MM.1S (cell line): Measurements from ENCODE around the gene MYO1E.
A peak's percentile ranks its signal among the peaks of the same experiment; 100 is the strongest.

ENCODE experiments used
- DNase-seq: peaks from one replicate; pipeline ENCODE4 v3.0.0-alpha.2; 2015
- H2AFZ ChIP-seq: fragments of 300-600 bp; sonication (generic); 2 replicates; pipeline ENCODE4 v1.6.0; 2016; ENCODE audit warnings: antibody characterized with exemption, low read length
- H3F3A ChIP-seq: fragments of 300-600 bp; sonication (generic); 2 replicates; pipeline ENCODE4 v1.6.1; 2016; ENCODE audit warnings: mild to moderate bottlenecking, antibody characterized with exemption, low read length, moderate library complexity, mixed read lengths; ENCODE audit not compliant: insufficient read depth
- H3K27ac ChIP-seq: fragments of 300-600 bp; sonication (generic); 2 replicates; pipeline ENCODE4 v1.5.1; 2016; ENCODE audit warnings: mild to moderate bottlenecking, low read length
- H3K27me3 ChIP-seq: fragments of 300-600 bp; sonication (generic); replicated peaks from 2 replicates; pipeline ENCODE4 v1.6.0; 2016; ENCODE audit warnings: low read length; ENCODE audit not compliant: insufficient read depth
- H3K36me3 ChIP-seq: fragments of 300-600 bp; sonication (generic); replicated peaks from 2 replicates; pipeline ENCODE4 v1.6.1; 2016; ENCODE audit warnings: mild to moderate bottlenecking, low read length, mixed read lengths; ENCODE audit not compliant: insufficient read depth
- H3K4me1 ChIP-seq: fragments of 300-600 bp; sonication (generic); 2 replicates; pipeline ENCODE4 v1.6.1; 2016; ENCODE audit warnings: low read length, mixed read lengths
- H3K4me2 ChIP-seq: fragments of 300-600 bp; sonication (generic); 2 replicates; pipeline ENCODE4 v1.6.0; 2016; ENCODE audit warnings: low read depth, low read length
- H3K4me3 ChIP-seq: fragments of 300-600 bp; sonication (generic); 2 replicates; pipeline ENCODE4 v1.5.1; 2016; ENCODE audit warnings: low read length, mixed read lengths
- H3K79me2 ChIP-seq: fragments of 300-600 bp; sonication (generic); 2 replicates; pipeline ENCODE4 v1.6.1; 2016; ENCODE audit warnings: mixed run types, low read length, mixed read lengths
- H3K9ac ChIP-seq: fragments of 300-600 bp; sonication (generic); 2 replicates; pipeline ENCODE4 v1.6.1; 2016; ENCODE audit warnings: low read length, mixed read lengths
- H3K9me2 ChIP-seq: fragments of 300-600 bp; sonication (generic); replicated peaks from 2 replicates; pipeline ENCODE4 v1.6.1; 2016; ENCODE audit warnings: mild to moderate bottlenecking, low read length, mixed read lengths; ENCODE audit not compliant: insufficient read depth
- H3K9me3 ChIP-seq: fragments of 300-600 bp; sonication (generic); replicated peaks from 2 replicates; pipeline ENCODE4 v1.6.1; 2016; ENCODE audit warnings: mild to moderate bottlenecking, low read length, mixed read lengths; ENCODE audit not compliant: insufficient read depth
- H4K20me1 ChIP-seq: fragments of 300-600 bp; sonication (generic); 2 replicates; pipeline ENCODE4 v1.6.1; 2016; ENCODE audit warnings: mild to moderate bottlenecking, low read length, moderate library complexity, mixed read lengths; ENCODE audit not compliant: insufficient read depth
- CTCF ChIP-seq: fragments of 300-600 bp; sonication (generic); IDR thresholded peaks from 2 replicates; pipeline ENCODE4 v1.5.1; 2016; ENCODE audit warnings: antibody characterized with exemption, low read length, mixed read lengths
- EZH2 ChIP-seq: fragments of 300-600 bp; sonication (generic); optimal IDR thresholded peaks from 2 replicates; pipeline ENCODE3; 2017; ENCODE audit warnings: low read depth, mild to moderate bottlenecking, antibody characterized with exemption, low read length, mixed read lengths
- EZH2phosphoT487 ChIP-seq: fragments of 300-600 bp; sonication (generic); IDR thresholded peaks from 2 replicates; pipeline ENCODE4 v1.6.1; 2018; ENCODE audit warnings: antibody characterized with exemption, low read length

The MYO1E gene

DNA sequence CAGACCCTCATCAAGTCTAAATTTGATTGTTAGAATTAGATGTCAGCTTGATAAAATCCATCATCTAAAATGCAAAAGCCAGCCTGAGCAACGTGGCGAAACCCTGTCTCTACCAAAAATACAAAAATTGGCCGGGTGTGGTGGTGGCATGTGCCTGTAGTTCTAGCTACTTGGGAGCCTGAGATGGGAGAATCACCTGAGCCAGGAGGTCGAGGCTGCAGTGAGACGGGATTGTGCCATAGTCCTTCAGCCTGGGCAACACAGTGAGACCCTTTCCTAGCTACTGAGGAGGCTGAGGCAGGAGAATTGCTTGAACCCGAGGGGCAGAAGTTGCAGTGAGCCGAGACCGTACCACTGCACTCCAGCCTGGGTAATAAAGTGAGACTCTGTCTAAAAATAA is 69.5 kb downstream of the MYO1E start:
- Histone ChIP-seq H3K4me2 (no peak overlapping the region), H3K79me2 (no peaks in the 10 kb centered on the region)

DNA sequence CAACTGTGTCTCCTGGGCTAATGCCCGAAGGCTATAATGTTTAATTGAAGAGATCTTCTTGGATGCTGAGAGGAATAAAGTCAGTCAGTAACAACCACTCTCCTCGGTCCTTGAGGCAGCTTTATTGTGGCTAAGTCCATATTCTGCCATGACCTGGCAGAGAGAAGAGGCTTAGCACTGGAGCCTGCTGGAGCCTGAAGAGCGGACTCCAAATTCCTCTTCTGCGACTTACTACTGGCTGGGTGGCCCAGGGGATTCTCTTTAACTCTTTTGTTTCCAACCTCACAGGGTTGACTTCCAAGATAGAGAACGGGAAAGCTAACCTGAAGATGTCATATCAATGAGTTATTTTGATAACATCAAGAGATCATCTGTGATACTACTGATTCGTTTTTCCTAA is 71.1 kb downstream of the MYO1E start:
- Histone ChIP-seq H3K4me2 (no peak overlapping the region), H3K4me1 (peaks cover 12% of the 10 kb centered on the region)

More for the DNA sequence above, 69.5 kb downstream of the MYO1E start:
- no peak overlapping the region for H3K27ac ChIP-seq
- no peaks in the 10 kb centered on the region for H3K36me3 ChIP-seq
- H3K9me2 ChIP-seq = no peaks in the 10 kb centered on the region
- H4K20me1 ChIP-seq = no peaks in the 10 kb centered on the region
- no peak for DNase-seq
- no peak overlapping the region for H3K9ac ChIP-seq
- no peaks in the 10 kb centered on the region for H3F3A ChIP-seq
- H3K4me1 ChIP-seq = peaks cover 12% of the 10 kb centered on the region
- TF ChIP-seq CTCF (no peak), EZH2phosphoT487 (no peak), EZH2 (no peak)
- H3K9me3 ChIP-seq = no peaks in the 10 kb centered on the region
- no peaks in the 10 kb centered on the region for H3K27me3 ChIP-seq
- H2AFZ ChIP-seq = no peak overlapping the region
- H3K4me3 ChIP-seq = no peak overlapping the region

DNA sequence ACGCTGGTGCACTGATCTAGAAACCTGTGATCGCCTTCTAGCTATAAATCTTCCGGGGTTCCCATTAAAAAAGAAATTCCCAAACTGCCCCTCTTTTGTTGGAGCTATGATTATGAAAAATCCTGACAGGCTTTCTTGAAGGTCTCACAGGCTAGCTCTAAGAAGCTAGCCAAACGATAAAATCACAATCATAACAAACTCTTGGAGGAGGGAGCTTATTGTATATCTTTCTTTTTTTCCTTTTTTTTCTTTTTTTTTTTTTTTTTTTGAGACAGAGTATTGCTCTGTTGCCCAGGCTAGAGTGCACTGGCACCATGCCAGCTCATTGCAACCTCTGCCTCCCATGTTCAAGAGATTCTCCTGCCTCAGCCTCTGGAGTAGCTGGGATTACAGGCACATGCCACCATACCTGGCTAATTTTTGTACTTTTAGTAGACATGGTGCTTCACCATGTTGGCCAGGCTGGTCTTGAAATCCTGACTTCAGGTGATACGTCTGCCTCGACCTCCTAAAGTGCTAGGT is 72.0 kb downstream of the MYO1E start:
- Histone ChIP-seq H4K20me1 (no peaks in the 10 kb centered on the region), H3K79me2 (no peaks in the 10 kb centered on the region), H3K27ac (peak overlapping the region; percentile 30; the same call in 1 of the 2 replicates), H2AFZ (peak overlapping the region; percentile 65; the same call in 1 of the 2 replicates), H3F3A (no peaks in the 10 kb centered on the region), H3K4me2 (peak overlapping the region; percentile 62; the same call in 1 of the 2 replicates), H3K9me3 (no peaks in the 10 kb centered on the region), H3K9me2 (no peaks in the 10 kb centered on the region), H3K4me1 (peaks cover 12% of the 10 kb centered on the region), H3K4me3 (peak overlapping the region; percentile 15; the same call in 1 of the 2 replicates), H3K9ac (no peak overlapping the region), H3K36me3 (no peaks in the 10 kb centered on the region), H3K27me3 (no peaks in the 10 kb centered on the region)
- no peak for DNase-seq
- TF ChIP-seq CTCF (no peak), EZH2phosphoT487 (no peak), EZH2 (no peak)

More for the DNA sequence above, 71.1 kb downstream of the MYO1E start:
- no peaks in the 10 kb centered on the region for H3K9me3 ChIP-seq
- no peaks in the 10 kb centered on the region for H4K20me1 ChIP-seq
- no peak for DNase-seq
- no peak overlapping the region for H3K9ac ChIP-seq
- no peaks in the 10 kb centered on the region for H3K9me2 ChIP-seq
- H3K36me3 ChIP-seq = no peaks in the 10 kb centered on the region
- no peak overlapping the region for H2AFZ ChIP-seq
- H3K4me3 ChIP-seq = no peak overlapping the region
- TF ChIP-seq EZH2phosphoT487 (no peak), CTCF (no peak), EZH2 (no peak)
- H3K27ac ChIP-seq = no peak overlapping the region
- no peaks in the 10 kb centered on the region for H3K79me2 ChIP-seq
- H3K27me3 ChIP-seq = no peaks in the 10 kb centered on the region
- no peaks in the 10 kb centered on the region for H3F3A ChIP-seq
